ENCODE measurements around the gene MREG.

Gene MREG

DNA sequence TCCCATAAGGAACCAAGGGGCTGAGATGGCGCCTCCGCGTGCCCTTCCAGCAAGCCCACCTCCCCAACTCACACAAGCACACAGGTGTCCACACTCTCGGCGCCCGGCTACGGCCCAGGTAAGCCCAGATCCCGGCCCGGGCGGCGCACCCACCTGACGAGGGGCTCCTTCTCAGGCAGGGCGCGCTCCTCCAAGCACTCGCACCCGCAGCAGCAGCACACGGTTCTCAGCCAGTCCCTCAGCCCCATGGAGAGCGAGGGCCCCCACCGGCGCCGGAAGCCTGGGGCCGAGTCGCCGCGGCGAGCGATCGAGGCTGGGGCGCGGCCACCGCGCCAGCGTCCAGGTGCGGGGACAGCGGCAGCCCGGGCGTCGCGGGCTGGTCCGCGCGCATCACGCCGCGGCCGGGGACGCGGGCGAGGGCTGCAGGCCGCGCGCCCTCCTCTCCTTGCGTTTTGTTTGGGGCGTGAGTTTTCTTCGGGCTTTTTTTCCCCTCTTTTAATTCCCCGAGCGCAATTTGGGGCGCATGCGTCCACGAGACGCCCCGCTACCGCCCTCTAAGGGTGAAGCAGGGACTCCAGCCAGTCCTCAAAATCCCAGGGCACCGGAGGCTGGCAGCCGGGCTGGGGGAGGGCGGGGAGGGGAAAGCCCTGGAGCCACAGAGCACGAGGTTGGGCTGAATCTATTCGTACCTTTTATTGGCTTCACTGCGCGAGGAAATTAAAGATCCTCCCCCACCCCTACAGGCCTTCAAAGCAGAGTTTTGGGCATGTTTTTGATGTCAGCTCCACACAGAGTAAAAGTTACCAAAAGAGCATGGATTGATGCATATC is at the start of gene MREG:
MREG (minus strand) TSS at position 472 of the 830 bp plus-strand sequence; CDS start at position 248, 224 bp downstream.
- in situ Hi-C loops (cut with MboI; ENCODE audit: low sequenced_read_pairs) = no loop called here

DNA sequence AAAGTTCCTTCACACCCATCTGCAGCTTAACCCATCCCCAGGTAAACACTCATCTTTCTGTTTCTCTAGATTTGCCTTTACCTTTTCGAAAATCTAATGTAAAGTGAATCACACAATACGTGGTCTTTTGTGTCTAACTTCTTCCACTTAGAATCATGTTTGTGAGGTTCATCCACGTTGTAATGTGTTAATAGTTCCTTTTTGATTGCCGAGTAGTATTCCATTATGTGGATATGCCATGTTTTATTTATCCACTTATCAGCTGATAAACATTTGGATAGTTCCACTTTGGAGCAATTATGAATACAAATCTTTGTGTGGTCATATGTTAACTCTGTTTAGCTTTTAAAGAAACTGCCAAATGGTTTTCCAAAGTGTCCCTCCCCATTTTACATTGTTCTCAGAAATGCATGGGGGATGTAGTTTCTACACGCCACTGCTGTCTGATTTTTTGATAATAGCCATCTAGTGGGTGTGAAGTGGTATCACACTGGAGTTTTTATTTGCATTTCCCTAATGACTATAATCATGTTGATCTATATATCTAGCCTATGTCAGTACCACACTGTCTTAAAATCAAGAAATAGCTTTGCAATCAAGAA is 46.0 kb upstream of the MREG start:
- in situ Hi-C loops (cut with MboI; ENCODE audit: low sequenced_read_pairs) = no loop called here

DNA sequence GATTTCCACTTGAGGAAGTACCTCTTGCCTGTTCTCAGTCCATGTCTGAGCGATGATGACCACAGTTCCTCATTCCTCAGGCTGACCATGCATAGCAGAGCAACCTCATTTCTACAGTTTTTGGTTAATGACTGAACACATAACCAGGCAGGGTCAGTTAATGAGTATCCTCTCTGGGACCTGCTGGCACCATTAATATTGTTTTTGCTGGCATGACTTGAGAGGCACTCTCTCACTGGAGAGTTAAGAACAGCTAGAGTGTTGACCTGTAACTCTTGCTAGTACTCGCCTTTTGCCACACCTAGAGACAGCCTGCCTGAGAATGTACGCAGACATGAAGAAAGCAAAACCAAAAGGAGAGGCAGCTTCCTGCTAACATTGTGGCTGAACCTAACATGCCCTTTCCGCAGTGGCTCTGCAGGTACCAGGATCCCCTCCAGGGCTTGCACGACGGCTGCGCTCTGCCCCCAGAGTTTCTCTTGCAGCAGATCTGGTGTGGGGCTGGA is 44.4 kb upstream of the MREG start:
- in situ Hi-C loops (cut with MboI; ENCODE audit: low sequenced_read_pairs) = no loop called here

- in situ Hi-C loops (cut with MboI; ENCODE audit: low sequenced_read_pairs) = no loop called here
Measured at GRCh38 chr2:216056739-216057138, 43.4 kb upstream of the MREG start.

GRCh38 chr2:216055680-216056079 is 42.3 kb upstream of the MREG start:
- in situ Hi-C loops (cut with MboI; ENCODE audit: low sequenced_read_pairs) = no loop called here

- in situ Hi-C loops (cut with MboI; ENCODE audit: low sequenced_read_pairs) = no loop called here
Measured at GRCh38 chr2:216052420-216052819, 39.1 kb upstream of the MREG start.

DNA sequence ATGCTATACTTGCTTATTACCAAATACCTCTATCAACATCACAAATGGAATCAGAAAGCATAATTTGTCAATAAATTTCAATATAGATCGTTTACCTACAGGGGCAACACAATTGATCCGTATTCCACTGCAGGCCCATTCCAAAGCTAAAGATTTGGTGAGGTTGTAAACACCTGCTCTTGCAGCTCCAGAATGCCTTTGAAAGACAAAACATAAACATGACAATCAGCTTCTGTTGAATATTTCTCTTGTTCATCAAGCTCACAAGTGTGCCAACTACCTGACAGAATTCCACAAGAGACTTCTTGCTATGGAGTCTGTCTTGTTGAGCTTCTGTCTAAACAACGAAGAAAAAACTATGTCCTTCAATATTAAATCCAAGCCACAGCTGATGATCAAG is 38.0 kb upstream of the MREG start:
- in situ Hi-C loops (cut with MboI; ENCODE audit: low sequenced_read_pairs) = no loop called here

- in situ Hi-C loops (cut with MboI; ENCODE audit: low sequenced_read_pairs) = loop anchor here (25.0 kb wide), 1 partner anchor 613 kb away; no protein-coding TSS in a partner anchor
Measured at GRCh38 chr2:216049452-216049851, 36.1 kb upstream of the MREG start.

DNA sequence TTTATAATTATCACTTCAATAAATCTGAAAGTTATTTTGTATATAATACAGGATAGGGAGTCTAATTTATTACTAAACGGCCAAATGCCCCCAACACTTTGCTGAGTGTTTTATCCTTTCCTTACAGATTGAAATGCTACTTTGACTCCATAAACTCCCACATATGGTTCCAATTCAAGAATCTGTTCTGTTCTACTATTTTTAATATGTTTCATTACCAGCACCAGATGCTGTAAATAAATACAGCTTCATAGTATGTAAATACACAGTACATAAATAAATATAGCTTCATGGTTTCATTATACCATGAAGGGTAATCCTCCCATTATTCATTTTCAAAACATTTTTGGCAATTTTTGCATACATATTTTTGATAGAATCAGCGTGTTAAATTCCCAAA is 34.0 kb upstream of the MREG start:
- in situ Hi-C loops (cut with MboI; ENCODE audit: low sequenced_read_pairs) = loop anchor here (25.0 kb wide), 1 partner anchor 615 kb away; no protein-coding TSS in a partner anchor

GRCh38 chr2:216044883-216045486 is 31.6 kb upstream of the MREG start:
- in situ Hi-C loops (cut with MboI; ENCODE audit: low sequenced_read_pairs) = loop anchor here (25.0 kb wide), 1 partner anchor 617 kb away; no protein-coding TSS in a partner anchor

GRCh38 chr2:216043949-216044348 is 30.6 kb upstream of the MREG start:
- in situ Hi-C loops (cut with MboI; ENCODE audit: low sequenced_read_pairs) = loop anchor here (25.0 kb wide), 1 partner anchor 618 kb away; no protein-coding TSS in a partner anchor

GRCh38 chr2:216041438-216041837 is 28.1 kb upstream of the MREG start:
- in situ Hi-C loops (cut with MboI; ENCODE audit: low sequenced_read_pairs) = loop anchor here (25.0 kb wide), 1 partner anchor 621 kb away; no protein-coding TSS in a partner anchor

GRCh38 chr2:216039918-216040317 is 26.6 kb upstream of the MREG start:
- in situ Hi-C loops (cut with MboI; ENCODE audit: low sequenced_read_pairs) = loop anchor here (25.0 kb wide), 1 partner anchor 622 kb away; no protein-coding TSS in a partner anchor

GRCh38 chr2:216034065-216034464 is 20.7 kb upstream of the MREG start:
- in situ Hi-C loops (cut with MboI; ENCODE audit: low sequenced_read_pairs) = loop anchor here (25.0 kb wide), 1 partner anchor 628 kb away; no protein-coding TSS in a partner anchor

DNA sequence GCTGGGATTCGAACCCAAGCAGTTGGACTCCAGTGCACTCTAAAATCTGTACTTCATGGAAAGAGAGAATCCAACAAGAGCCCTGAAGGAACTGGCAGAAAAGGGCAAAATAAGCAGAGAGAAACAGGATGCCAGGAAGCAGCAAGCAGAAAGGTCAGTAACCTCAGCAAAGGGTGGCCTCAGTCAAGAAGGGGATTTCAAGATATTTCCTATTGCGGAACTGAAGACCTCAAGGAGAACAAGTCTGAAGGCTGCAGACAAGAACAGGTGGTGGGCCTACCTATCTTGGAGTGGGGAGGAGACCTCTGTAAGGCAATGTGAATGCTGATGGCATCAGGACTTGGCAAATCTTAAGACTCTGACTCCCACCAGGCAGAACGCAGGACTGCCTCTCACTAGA is 20.1 kb upstream of the MREG start:
- in situ Hi-C loops (cut with MboI; ENCODE audit: low sequenced_read_pairs) = loop anchor here (25.0 kb wide), 1 partner anchor 629 kb away; no protein-coding TSS in a partner anchor

DNA sequence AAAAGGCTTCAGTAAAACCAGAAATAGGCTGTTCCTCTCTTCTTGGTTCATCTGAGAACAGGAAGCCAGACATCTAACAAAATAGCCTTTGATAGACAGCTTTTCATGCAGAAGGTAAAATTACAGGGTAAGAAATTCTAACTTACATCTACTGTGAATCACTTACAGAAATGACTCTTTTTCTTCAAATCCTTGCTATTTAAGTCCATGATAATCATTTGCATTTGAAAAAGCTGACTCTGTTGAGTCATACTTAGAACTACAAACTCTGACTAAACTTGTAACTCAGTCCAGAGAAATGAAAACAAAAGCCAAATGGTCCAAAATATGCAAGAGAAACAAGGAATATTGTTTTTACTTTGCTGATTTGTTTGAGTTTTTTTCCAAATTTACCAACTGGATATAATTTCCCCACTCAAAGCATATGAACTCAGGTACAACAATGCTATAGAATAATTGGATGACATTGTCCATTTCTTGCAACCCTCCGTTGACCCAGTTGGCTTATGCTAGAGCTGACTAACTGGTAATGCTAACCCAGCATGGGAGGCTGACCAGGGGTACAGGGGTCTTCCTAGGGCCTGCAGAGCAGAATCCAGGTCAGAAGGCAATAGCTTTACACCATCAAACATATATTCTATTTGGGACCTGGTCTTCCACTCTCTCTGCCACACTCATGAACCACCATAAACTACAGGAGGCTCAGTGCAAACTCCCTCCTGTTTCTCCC is 18.8 kb upstream of the MREG start:
- in situ Hi-C loops (cut with MboI; ENCODE audit: low sequenced_read_pairs) = loop anchor here (25.0 kb wide), 1 partner anchor 630 kb away; no protein-coding TSS in a partner anchor

DNA sequence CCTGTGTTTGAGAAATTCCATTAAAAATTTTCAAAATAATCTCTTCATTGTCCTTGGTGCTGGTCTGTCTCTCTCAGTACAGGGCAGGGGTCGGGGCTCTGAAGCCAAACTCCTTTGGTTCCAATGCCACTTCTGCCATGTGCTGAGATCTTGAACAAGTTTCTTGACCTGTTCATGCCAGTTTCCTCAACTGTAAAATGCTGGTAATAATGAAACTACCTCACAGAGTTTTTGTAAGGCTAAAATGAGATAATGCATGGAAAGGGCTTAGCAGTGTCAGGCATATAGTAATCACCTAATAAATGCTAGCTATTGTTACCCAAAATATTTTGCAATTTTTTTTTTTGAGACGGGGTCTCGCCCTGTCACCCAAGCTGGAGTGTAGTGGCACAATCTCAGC is 16.9 kb upstream of the MREG start:
- in situ Hi-C loops (cut with MboI; ENCODE audit: low sequenced_read_pairs) = loop anchor here (25.0 kb wide), 1 partner anchor 632 kb away; no protein-coding TSS in a partner anchor

DNA sequence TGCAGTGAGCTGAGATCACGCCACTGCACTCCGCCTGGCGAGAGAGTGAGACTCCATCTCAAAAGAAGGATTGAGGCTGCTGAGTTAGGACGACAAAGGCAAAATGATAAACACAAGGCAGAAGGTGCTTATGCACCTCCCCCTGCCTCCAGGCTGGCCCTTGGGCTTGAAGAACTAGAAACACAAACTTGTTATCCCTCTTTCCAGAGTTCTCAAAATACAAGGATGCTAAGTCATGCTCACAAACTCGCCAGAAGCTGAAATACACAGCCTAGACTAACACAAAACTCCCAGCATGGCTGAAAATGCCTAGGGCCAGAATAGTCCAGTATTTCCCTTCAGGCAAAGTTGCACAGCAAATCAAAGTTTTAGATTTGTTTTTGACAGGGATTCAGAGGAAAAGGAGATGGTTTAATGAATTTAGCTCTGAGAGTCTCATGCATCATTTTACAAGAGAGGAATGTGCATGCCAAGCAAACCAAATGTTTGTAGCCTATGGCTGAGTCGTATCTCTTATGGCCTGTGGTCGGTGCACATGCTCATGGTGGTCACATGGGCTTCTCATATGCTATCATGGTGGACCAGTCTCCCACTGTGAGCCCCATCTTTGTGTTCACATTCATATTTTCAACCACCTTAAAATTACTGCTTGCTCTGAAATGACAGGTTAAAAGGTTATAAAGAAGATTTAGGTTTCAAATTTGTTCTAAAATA is 16.2 kb upstream of the MREG start:
- in situ Hi-C loops (cut with MboI; ENCODE audit: low sequenced_read_pairs) = loop anchor here (25.0 kb wide), 1 partner anchor 633 kb away; no protein-coding TSS in a partner anchor

DNA sequence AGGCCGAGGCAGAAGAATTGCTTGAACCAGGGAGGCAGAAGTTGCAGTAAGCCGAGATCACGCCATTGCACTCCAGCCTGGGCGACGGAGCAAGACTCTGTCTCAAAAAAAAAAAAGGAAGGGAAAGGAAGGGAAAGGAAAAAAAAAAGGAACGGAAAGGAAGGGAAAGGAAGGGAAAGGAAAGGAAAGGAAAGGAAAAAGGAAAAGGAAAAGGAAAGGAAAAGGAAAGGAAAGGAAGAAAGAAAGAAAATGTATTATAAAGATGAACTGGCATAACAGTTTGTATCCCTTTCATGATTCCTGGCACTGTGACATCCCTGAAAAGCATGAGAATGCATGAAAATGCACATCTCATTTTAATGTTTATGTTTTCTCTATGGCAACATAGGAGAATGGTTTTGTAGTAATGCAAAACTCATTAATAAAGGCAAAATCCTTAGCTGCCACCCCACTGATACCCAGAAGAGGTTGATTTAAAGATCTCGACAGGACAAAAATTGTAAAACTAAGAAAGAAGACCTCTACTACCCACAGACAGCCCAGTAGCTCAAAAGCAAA is 11.5 kb upstream of the MREG start:
- in situ Hi-C loops (cut with MboI; ENCODE audit: low sequenced_read_pairs) = loop anchor here (25.0 kb wide), 1 partner anchor 637 kb away; no protein-coding TSS in a partner anchor
